Neuron (in vitro differentiated cells): ENCODE measurements around the gene MPST.
A peak's percentile ranks its signal among the peaks of the same experiment; 100 is the strongest.

Experiments
- H2AFZ ChIP-seq: one replicate; pipeline ENCODE4 v1.6.1; 2013; ENCODE audit warnings: low read depth, mild to moderate bottlenecking, inconsistent platforms, low read length, moderate library complexity
- H3K27me3 ChIP-seq: one replicate; pipeline ENCODE4 v1.6.1; 2013; ENCODE audit warnings: low read length; ENCODE audit not compliant: insufficient read depth
- H3K36me3 ChIP-seq: one replicate; pipeline ENCODE4 v1.6.1; 2013; ENCODE audit warnings: low read length; ENCODE audit not compliant: insufficient read depth
- H3K4me1 ChIP-seq: one replicate; pipeline ENCODE4 v1.6.1; 2013; ENCODE audit warnings: low read length; ENCODE audit not compliant: insufficient read depth
- H3K4me3 ChIP-seq: 2 replicates; pipeline ENCODE4 v1.5.1; 2013; ENCODE audit warnings: mild to moderate bottlenecking, low read length, moderate library complexity
- H3K9me3 ChIP-seq: one replicate; pipeline ENCODE4 v1.6.1; 2013; ENCODE audit warnings: low read length

The MPST gene

DNA sequence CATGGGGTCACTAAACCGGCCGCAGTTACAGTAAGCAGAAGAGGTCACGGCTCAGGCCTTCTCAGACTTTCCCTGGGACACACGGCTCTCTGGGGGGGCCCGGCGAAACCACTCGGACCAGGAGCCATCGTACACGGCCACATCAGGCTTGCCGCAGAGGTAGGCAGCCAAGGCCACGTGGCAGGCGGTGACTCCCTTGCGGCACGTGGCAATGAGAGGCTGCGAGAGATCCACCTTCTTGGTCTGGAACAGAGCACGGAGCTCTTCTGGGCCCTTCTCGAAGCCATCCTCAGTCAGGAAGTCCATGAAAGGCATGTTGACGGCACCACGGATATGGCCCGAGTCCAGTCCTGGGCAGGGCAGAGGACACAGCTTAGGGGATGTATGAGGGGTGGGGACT, 8.6 kb upstream of the MPST start:
- Histone ChIP-seq H3K27me3 (no peaks in the 10 kb centered on the region), H3K9me3 (no peaks in the 10 kb centered on the region), H3K4me3 (no peak overlapping the region), H2AFZ (no peak overlapping the region), H3K36me3 (no peaks in the 10 kb centered on the region), H3K4me1 (peaks cover 6% of the 10 kb centered on the region)

DNA sequence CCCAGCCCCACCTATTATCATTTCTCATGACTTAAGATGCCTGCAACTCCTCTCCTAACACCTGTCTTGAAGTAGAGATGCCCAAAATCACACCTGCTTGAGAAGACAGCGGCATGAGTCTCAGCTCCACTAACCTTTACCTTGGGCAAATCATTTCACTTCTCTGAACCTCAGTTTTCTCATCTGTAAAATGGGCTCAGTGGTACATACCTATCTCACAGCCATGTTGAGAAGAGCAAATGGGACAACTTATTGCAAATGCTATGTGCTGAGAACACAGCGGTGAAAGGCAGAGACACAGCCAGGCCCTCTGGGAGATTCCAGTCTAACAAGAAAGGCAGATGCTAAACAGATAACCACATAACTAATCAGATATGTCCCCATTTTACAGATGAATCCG, 8.1 kb upstream of the MPST start:
- Histone ChIP-seq H3K27me3 (no peaks in the 10 kb centered on the region), H3K9me3 (no peaks in the 10 kb centered on the region), H2AFZ (no peak overlapping the region), H3K4me3 (no peak overlapping the region), H3K36me3 (no peaks in the 10 kb centered on the region), H3K4me1 (peaks cover 6% of the 10 kb centered on the region)

DNA sequence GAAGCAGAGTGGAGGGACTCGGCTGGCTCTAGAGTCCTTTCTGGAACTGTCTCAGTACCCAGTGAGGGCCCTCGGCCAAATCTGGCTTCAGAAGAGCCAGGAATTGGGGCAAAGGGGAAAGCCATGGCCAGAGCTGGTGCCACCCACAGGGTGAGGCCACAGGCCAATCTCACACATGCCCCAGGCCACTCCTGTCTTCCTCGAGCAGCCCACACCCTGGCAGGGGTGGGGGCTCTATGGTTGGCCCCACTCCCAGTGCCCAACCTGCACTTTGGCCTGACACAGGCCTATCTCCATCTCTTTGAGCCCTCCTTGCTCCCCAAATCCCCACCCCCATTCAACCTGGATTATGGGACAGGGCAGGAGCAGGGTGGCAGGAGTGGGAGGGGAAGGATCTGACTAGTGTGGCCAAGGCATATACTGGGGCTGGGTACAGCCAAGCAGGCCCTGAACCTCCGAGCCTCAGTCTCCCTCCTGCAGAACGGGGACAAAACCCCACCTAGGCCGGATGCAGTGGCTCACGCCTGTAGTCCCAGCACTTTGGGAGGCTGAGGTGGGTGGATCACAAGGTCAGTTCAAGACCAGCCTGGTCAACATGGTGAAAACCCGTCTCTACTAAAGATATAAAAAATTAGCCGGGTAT, 7.2 kb upstream of the MPST start:
- H3K4me3 ChIP-seq: no peak overlapping the region
- no peak overlapping the region for H2AFZ ChIP-seq
- H3K9me3 ChIP-seq: no peaks in the 10 kb centered on the region
- H3K36me3 ChIP-seq: no peaks in the 10 kb centered on the region
- H3K4me1 ChIP-seq: peaks cover 6% of the 10 kb centered on the region
- H3K27me3 ChIP-seq: no peaks in the 10 kb centered on the region

DNA sequence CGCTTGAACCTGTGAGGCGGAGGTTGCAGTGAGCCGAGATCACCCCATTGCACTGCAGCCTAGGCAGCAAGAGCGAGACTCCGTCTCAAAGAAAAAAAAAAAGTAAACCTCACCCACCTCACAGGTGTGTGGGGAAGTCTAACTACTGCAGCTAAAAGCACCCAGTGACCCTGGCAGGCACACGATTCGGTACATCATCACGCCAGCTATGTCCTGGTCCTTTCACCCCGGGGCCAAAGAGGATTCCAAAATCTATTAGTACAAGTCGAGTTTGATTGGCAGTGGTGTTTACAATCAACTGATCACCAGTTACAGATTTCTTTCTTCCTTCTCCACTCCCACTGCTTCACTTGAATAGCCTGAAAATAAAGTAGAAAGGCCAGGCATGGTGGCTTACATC, 6.6 kb upstream of the MPST start:
- H3K4me3 ChIP-seq: no peak overlapping the region
- no peaks in the 10 kb centered on the region for H3K36me3 ChIP-seq
- H3K4me1 ChIP-seq: peaks cover under 1% of the 10 kb centered on the region
- no peaks in the 10 kb centered on the region for H3K27me3 ChIP-seq
- H2AFZ ChIP-seq: no peak overlapping the region
- H3K9me3 ChIP-seq: no peaks in the 10 kb centered on the region

DNA sequence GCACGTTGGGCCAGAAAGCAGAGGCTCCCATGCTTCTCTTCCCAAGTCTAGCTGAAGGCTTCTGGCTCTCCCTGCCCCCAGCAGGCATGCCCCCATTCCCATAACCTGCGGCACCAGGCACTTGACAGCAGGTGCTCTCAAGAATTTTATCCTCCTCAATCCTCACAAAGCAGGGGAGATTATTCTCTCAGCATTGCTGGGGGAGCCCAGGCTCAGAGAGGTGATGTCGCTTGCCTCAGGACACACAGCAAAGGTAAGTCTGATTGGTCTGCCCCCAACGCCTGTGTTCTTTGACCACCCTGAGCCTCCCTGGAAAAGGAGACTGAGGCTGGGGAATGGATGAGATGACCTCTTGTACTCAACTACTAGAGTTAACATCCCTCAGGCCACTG, 5.1 kb upstream of the MPST start:
- H3K27me3 ChIP-seq: no peaks in the 10 kb centered on the region
- no peak overlapping the region for H2AFZ ChIP-seq
- H3K36me3 ChIP-seq: no peaks in the 10 kb centered on the region
- no peak overlapping the region for H3K4me3 ChIP-seq
- H3K9me3 ChIP-seq: no peaks in the 10 kb centered on the region
- peaks cover 7% of the 10 kb centered on the region for H3K4me1 ChIP-seq

DNA sequence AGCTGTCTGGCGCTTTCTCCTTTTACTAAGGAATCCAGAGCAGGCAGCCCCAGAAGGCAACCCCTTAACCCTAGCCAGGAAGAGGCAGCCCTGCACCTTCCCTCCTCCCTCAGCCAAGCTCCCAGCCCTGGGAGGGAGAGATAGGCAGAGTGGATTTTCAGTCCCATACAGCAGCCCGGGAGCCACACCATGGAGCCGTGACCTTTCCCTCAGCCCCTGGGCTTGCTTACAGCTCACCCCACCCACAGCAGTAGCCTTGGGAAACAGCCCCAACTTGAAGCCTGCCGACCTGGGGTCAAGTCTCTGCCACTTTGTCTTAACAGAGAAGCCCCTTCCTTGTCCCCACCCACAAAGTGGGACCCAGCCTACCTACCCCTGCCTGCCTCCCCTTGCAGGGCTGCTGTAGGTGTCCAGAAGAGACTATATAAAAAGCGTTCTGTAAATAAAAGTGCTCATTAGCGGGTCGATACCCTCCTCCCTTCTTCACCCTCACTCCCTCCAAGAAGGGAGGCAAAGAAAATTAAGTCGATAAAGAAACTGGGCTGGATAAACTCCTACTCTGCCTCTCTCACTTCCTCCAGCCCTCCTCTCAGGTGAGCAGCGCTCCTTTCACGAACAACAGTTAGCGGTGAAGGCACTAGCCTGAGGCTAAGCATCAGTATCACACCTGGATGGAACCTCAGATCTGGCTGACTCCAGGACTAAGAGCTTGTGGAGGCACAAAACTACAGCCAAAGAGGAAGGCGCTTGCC, 4.5 kb upstream of the MPST start:
- no peaks in the 10 kb centered on the region for H3K9me3 ChIP-seq
- H2AFZ ChIP-seq: no peak overlapping the region
- H3K4me1 ChIP-seq: peaks cover 7% of the 10 kb centered on the region
- no peak overlapping the region for H3K4me3 ChIP-seq
- H3K27me3 ChIP-seq: no peaks in the 10 kb centered on the region
- no peaks in the 10 kb centered on the region for H3K36me3 ChIP-seq

DNA sequence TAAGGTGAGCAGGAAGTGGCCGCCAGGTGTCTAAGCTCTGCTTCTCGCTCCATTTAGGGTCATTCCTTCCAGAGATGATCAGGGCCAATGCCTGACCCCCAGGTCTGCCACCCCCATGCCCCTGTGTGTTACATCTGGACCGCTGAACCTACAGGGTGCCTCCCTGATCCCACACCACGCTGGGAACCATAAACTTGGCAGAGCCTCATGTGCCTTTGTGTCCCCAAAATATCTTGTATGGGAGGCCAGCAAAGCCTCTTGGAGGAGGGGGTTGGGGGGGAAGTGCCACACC, 4.0 kb upstream of the MPST start:
- H2AFZ ChIP-seq: no peak overlapping the region
- no peak overlapping the region for H3K4me3 ChIP-seq

DNA sequence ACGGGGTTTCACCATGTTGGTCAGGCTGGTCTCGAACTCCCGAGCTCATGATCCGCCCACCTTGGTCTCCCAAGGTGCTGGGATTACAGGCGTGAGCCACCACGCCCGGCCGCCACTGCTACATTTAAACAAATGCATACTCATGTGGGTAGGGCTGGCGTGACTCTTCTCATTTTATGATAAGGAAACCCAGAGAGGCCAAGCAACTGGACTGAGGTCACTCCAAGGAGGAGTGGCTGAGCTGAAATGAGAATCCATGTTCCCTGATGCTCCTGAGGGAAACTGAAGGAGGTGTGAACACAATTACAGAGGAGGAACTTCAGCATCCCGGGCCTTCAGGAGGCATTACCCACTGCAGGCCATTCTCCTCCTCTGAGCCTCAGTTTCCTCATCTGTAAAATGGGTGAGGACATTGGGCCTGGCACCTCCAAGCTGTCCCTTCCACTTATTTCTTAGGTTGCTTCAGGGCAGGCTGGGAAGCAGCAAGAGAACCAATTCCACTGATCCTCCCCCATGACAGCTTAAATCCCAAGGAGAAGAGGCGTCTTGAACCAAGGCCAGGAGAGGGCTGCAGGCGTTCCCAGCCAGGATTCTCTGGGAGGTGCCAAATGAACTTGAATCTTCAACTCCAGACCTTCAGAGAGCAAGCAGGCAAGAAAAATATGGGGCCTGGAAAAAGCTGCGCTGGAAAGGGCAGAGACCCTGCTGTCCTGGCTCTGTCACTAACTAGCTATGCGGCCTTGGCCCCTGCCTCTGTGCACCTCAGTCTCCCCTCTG, 3.2 kb upstream of the MPST start:
- Histone ChIP-seq H2AFZ (no peak overlapping the region), H3K36me3 (no peaks in the 10 kb centered on the region), H3K4me1 (peaks cover 13% of the 10 kb centered on the region), H3K9me3 (no peaks in the 10 kb centered on the region), H3K4me3 (no peak overlapping the region), H3K27me3 (no peaks in the 10 kb centered on the region)

More for the DNA sequence above, 4.0 kb upstream of the MPST start:
- Histone ChIP-seq H3K36me3 (no peaks in the 10 kb centered on the region), H3K27me3 (no peaks in the 10 kb centered on the region), H3K4me1 (peaks cover 12% of the 10 kb centered on the region), H3K9me3 (no peaks in the 10 kb centered on the region)

DNA sequence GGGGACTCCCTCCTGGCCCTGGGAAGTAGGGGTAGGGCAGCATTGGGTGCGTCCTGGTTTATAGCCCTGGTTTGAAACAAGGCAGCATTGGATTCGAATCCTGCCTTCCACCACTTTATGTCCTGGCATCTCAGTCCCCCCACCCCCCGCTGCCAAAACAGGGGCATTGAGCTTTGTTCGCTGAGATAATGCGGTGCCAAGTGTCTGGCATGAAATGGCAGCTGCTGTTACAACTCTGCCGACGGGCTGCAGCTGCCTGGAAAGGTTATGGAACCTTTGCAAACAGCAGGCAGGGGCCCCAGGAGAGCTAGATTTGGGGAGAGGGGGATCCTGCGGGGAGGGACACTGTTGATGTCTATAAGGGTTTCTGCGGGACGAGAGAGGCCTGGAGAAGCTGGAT, 2.2 kb upstream of the MPST start:
- no peak overlapping the region for H3K4me3 ChIP-seq
- peaks cover 13% of the 10 kb centered on the region for H3K4me1 ChIP-seq
- no peaks in the 10 kb centered on the region for H3K9me3 ChIP-seq
- H2AFZ ChIP-seq: no peak overlapping the region
- H3K27me3 ChIP-seq: no peaks in the 10 kb centered on the region
- no peaks in the 10 kb centered on the region for H3K36me3 ChIP-seq

DNA sequence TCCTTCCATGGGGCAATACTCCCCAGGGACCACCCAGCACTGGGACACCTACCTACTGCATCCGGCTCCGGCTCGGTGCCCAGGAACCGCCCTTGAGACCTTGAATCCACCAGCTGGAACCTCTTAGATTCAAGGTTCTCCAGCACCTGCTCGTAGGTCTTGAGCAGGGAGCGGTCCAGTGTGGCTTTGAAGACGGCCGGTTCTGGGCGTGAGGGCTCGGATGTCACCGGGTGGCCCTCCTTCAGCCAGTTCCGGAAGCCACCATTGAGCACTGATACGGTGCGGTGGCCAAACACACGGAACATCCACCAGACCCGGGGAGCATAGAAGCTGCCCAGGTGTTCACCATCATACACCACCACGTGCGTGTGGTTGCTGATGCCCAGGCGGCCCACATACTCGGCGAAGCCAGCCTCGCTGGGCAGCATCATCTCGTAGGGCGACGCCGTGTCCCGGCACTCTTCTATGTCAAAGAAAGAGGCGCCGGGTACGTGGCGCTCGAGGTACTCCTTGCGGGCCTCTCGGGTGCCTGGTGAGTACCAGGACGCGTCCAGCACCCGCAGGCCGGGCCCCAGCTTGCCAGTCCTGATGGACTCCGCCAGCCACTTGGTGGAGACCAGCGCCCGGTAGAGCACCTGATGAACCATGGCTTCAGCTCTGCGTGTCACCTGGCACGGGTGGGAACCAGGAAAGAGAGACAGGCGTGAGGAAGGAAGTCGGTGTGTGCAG, 1.3 kb upstream of the MPST start:
- H3K9me3 ChIP-seq: no peaks in the 10 kb centered on the region
- no peaks in the 10 kb centered on the region for H3K27me3 ChIP-seq
- no peak overlapping the region for H2AFZ ChIP-seq
- peak overlapping the region; percentile 77 for H3K4me3 ChIP-seq
- H3K4me1 ChIP-seq: peaks cover 13% of the 10 kb centered on the region
- no peaks in the 10 kb centered on the region for H3K36me3 ChIP-seq

DNA sequence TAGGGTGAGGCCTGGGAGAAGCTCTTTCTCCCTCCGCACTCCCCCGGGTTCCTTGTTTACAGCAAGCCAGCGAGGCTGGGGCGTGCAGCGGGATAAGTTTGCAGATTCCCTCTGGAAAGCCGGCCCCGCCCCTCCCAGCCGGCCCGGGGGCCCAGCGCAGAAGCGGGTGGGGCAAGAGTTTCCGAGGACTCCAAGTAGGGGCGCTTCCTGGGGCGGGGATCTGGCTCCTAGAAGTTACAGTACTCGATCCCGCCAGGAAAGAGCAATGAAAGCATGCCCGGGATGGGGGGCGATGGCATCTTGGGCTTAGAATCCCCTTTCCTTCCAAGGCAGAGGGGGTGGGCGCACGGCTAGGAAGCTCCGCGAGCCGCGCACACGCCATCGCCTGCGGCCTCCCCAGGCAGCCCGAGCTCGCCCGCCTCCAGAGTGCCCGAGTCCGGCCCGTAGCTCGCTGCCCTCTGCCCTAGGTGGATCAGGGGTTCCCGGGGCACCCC, 680 bp upstream of the MPST start:
- peaks cover 3% of the 10 kb centered on the region for H3K36me3 ChIP-seq
- H2AFZ ChIP-seq: peak overlapping the region; percentile 41
- no peaks in the 10 kb centered on the region for H3K27me3 ChIP-seq
- H3K4me3 ChIP-seq: peak overlapping the region; percentile 77
- no peaks in the 10 kb centered on the region for H3K9me3 ChIP-seq
- H3K4me1 ChIP-seq: peaks cover 13% of the 10 kb centered on the region

DNA sequence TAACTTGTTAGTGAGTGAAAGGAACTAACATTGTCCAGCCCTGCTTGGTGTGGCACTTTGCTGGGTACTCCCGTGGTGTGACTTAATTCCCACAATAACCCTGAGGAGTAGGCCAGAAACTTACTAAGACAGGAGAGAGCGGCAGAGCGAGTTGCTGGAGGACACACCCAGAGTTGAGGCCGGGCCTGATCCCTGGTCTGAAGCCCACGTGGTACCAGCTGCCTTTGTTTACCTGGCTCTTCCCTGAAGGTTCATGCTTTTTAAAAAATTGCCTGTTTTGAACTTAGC, 594 bp downstream of the MPST start:
- H3K36me3 ChIP-seq: peaks cover 12% of the 10 kb centered on the region
- H3K4me1 ChIP-seq: peaks cover 13% of the 10 kb centered on the region
- H3K4me3 ChIP-seq: peak overlapping the region; percentile 77
- no peaks in the 10 kb centered on the region for H3K27me3 ChIP-seq
- H2AFZ ChIP-seq: peak overlapping the region; percentile 95
- no peaks in the 10 kb centered on the region for H3K9me3 ChIP-seq

DNA sequence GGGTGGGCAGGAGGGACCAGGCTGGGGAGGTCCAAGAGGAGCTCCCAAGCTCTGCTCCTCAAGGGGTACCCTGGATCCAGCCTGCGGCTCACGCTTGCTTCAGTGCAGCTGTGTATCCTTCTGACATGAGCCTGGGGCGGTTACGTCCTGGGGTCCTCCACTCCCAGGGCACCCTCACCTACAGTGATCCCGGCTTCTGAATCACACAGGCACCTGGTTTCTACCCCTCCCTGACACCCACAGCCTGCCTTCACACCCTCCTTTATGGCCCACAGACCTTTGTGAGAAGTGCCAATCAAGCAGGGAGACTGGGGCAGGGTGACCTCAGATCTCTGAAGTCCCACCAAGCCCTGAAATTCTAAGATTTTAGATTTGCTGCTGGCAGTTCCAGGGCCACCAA, 1.5 kb downstream of the MPST start:
- H2AFZ ChIP-seq: no peak overlapping the region
- H3K36me3 ChIP-seq: peaks cover 21% of the 10 kb centered on the region
- H3K4me1 ChIP-seq: peaks cover 13% of the 10 kb centered on the region
- peak overlapping the region; percentile 15 for H3K4me3 ChIP-seq
- no peaks in the 10 kb centered on the region for H3K9me3 ChIP-seq
- H3K27me3 ChIP-seq: no peaks in the 10 kb centered on the region
